Sigmoid colon (tissue), 7 donors: ENCODE results near the gene BGN. TPM values are rescaled to one million over a fixed set of nuclear protein-coding genes. Genes with fewer than 3 reads are reported as not detected.

Experiments
- DNase-seq: peaks from one replicate; pipeline ENCODE4 v3.0.0-alpha.2; 2019
- H3K27ac ChIP-seq, 4 donors: fragments of 200-600 bp; sonication (generic); one replicate each; pipeline ENCODE4 v1.5.1; 2016 to 2019; ENCODE audit warnings: mild to moderate bottlenecking in 1 of 4
- H3K27me3 ChIP-seq, 3 donors: fragments of 200-600 bp; sonication (generic); one replicate each; pipeline ENCODE4 v1.5.1; 2019; ENCODE audit warnings: mild to moderate bottlenecking in 1 of 3
- H3K36me3 ChIP-seq, 4 donors: fragments of 200-600 bp; sonication (generic); one replicate each; pipeline ENCODE4 v1.5.1; 2016 to 2019
- H3K4me1 ChIP-seq, 4 donors: fragments of 200-600 bp; sonication (generic); one replicate each; pipeline ENCODE4 v1.5.1; 2017 to 2019
- H3K4me3 ChIP-seq, 4 donors: fragments of 200-600 bp; sonication (generic); one replicate each; pipeline ENCODE4 v1.5.1; 2017 to 2019; ENCODE audit warnings: mild to moderate bottlenecking in 2 of 4, moderate library complexity in 1 of 4
- H3K9me3 ChIP-seq, 4 donors: fragments of 200-600 bp in 3 of 4; sonication (generic) in 3 of 4; one replicate each; pipeline versions ENCODE4 v1.5.1 to v1.6.1; 2013 to 2019
- CTCF ChIP-seq, 4 experiments: fragments of 450-650 bp in 3 of 4; fragments of 200-600 bp in 1 of 4; IDR thresholded peaks; one replicate each; pipeline ENCODE4 v1.5.1; 2016 to 2019; ENCODE audit warnings: antibody characterized with exemption in 4 of 4, mild to moderate bottlenecking in 3 of 4, moderate library complexity in 2 of 4
- EP300 ChIP-seq, 4 donors: sonication (generic); formaldehyde crosslinking; IDR thresholded peaks; one replicate each; pipeline ENCODE4 v1.6.1; 2017; ENCODE audit warnings: antibody characterized with exemption in 4 of 4
- POLR2A ChIP-seq, 2 donors: fragments of 450-650 bp; IDR thresholded peaks; one replicate each; pipeline ENCODE4 v1.6.1; 2016; ENCODE audit warnings: antibody characterized with exemption in 2 of 2, mild to moderate bottlenecking in 2 of 2, moderate library complexity in 2 of 2
- POLR2AphosphoS5 ChIP-seq, 4 donors: sonication (generic); formaldehyde crosslinking; IDR thresholded peaks; one replicate each; pipeline ENCODE4 v1.6.1; 2017; ENCODE audit warnings: antibody characterized with exemption in 4 of 4
- WGBS, 2 donors: extraction: QIAGEN DNeasy Blood & Tissue Kit; methylation state at CpG; one replicate each; pipeline ENCODE4 v1.1.7; 2013; 5-methylcytosine and 5-hydroxymethylcytosine counted together
- intact Hi-C: fragments of 100-400 bp; cut with DNase I; formaldehyde crosslinking; loops from one replicate; pipeline ENCODE4 v1.15.1; 2023
- polyA plus RNA-seq, 3 donors: library from polyadenylated mRNA; stranded (reverse); fragments of 200-250 nt; gene quantifications; one replicate each; pipeline ENCODE4 v1.2.3, GENCODE V29; 2013
- total RNA-seq, 4 donors: library from RNA; depleted of rRNA; stranded (reverse); fragments of >200 nt; gene quantifications; one replicate each; pipeline ENCODE4 v1.1.0, GENCODE V29; 2016
- donor health status: healthy with polysubstance abuse.
- donor health status: Bipolar disorder and iron deficiency.
- donor health status: healthy.

BGN gene
- total and polyA plus RNA-seq, 7 donors, result 1.8 to 181 (median 9.0) TPM

GRCh38 chrX:153510383-153510782 is 15.6 kb downstream of the BGN start:
- Histone ChIP-seq H3K27ac (no peak overlapping the region), H3K9me3 (no peaks in the 10 kb centered on the region), H3K4me3 (no peak overlapping the region), H3K4me1 (no peaks in the 10 kb centered on the region), H3K36me3 (no peaks in the 10 kb centered on the region), H3K27me3 (no peaks in the 10 kb centered on the region)
- intact Hi-C loops, result no loop called here
- no peak for TF ChIP-seq EP300 (IDR thresholded peaks at IDR 0.05)
- no peak for TF ChIP-seq CTCF (IDR thresholded peaks at IDR 0.05)
- no peak for DNase-seq
- whole genome bisulfite sequencing, 2 donors, result 72 to 89% methylated on average over 11 of the region's 11 CpGs

GRCh38 chrX:153511784-153512500 is 17.2 kb downstream of the BGN start:
- Histone ChIP-seq H3K27me3 (no peaks in the 10 kb centered on the region), H3K36me3 (no peaks in the 10 kb centered on the region), H3K4me1 (no peaks in the 10 kb centered on the region), H3K4me3 (no peak overlapping the region), H3K27ac (no peak overlapping the region), H3K9me3 (no peaks in the 10 kb centered on the region)
- intact Hi-C loops, result no loop called here
- TF ChIP-seq POLR2A (IDR thresholded peaks at IDR 0.05), result no peak
- TF ChIP-seq EP300 (IDR thresholded peaks at IDR 0.05), result no peak
- TF ChIP-seq POLR2AphosphoS5 (IDR thresholded peaks at IDR 0.05), result no peak
- no peak for TF ChIP-seq CTCF (IDR thresholded peaks at IDR 0.05)
- no peak for DNase-seq
- 79 to 82% methylated on average over 17 of the region's 17 CpGs for WGBS, 2 donors

- no peaks in the 10 kb centered on the region for H3K9me3 ChIP-seq
- no peaks in the 10 kb centered on the region for H3K36me3 ChIP-seq
- 58 to 60% methylated on average over 3 of the region's 3 CpGs for WGBS, 2 donors
- TF ChIP-seq CTCF (IDR thresholded peaks at IDR 0.05) (no peak), POLR2AphosphoS5 (IDR thresholded peaks at IDR 0.05) (no peak), EP300 (IDR thresholded peaks at IDR 0.05) (no peak), POLR2A (IDR thresholded peaks at IDR 0.05) (no peak)
- H3K27me3 ChIP-seq, result peaks cover 0 to 5% (median 2%) of the 10 kb centered on the region in 3 donors
- intact Hi-C loops, result no loop called here
- no peak for DNase-seq
- H3K4me1 ChIP-seq, result no peaks in the 10 kb centered on the region
- H3K27ac ChIP-seq, result no peak overlapping the region
- H3K4me3 ChIP-seq, result no peak overlapping the region
Observed at GRCh38 chrX:153512501-153512893, 17.7 kb downstream of the BGN start.

GRCh38 chrX:153513265-153513664 is 18.5 kb downstream of the BGN start:
- H3K4me1 ChIP-seq, result peaks cover 0 to 5% (median 3%) of the 10 kb centered on the region in 4 donors
- no peaks in the 10 kb centered on the region for H3K9me3 ChIP-seq
- H3K4me3 ChIP-seq, result no peak overlapping the region

More at GRCh38 chrX:153513265-153513664, 18.5 kb downstream of the BGN start:
- no peak for DNase-seq
- Histone ChIP-seq H3K36me3 (no peaks in the 10 kb centered on the region), H3K27ac (no peak overlapping the region), H3K27me3 (peaks cover 0 to 12% (median 7%) of the 10 kb centered on the region in 3 donors)
- TF ChIP-seq CTCF (IDR thresholded peaks at IDR 0.05) (no peak), POLR2A (IDR thresholded peaks at IDR 0.05) (no peak), POLR2AphosphoS5 (IDR thresholded peaks at IDR 0.05) (no peak), EP300 (IDR thresholded peaks at IDR 0.05) (no peak)
- WGBS, 2 donors, result 71 to 75% methylated on average over 5 of the region's 5 CpGs
- intact Hi-C loops, result no loop called here
